HepG2 (cell line): ENCODE measurements around the gene CTSW. TPM values are rescaled to one million over a fixed set of nuclear protein-coding genes. Genes with fewer than 3 reads are reported as not detected.

Source experiments
- CBFB ChIP-seq: sonication (generic); formaldehyde crosslinking; IDR thresholded peaks from 2 replicates; pipeline ENCODE4 v1.4.0; 2020; ENCODE audit warnings: missing genetic modification reagents
- FOSL1 ChIP-seq: sonication (generic); formaldehyde crosslinking; IDR thresholded peaks from 2 replicates; pipeline ENCODE4 v1.9.0; 2021; ENCODE audit warnings: missing genetic modification reagents, borderline replicate concordance
- GATA4 ChIP-seq: sonication (generic); IDR thresholded peaks from 2 replicates; pipeline ENCODE4 v1.6.1; 2016; ENCODE audit warnings: antibody characterized with exemption, low read depth, borderline replicate concordance
- HOXA7 ChIP-seq: sonication (generic); formaldehyde crosslinking; IDR thresholded peaks from 2 replicates; pipeline ENCODE4 v1.8.1; 2022; ENCODE audit warnings: mild to moderate bottlenecking, missing genetic modification reagents, moderate library complexity
- HOXD1 ChIP-seq: sonication (generic); formaldehyde crosslinking; IDR thresholded peaks from 2 replicates; pipeline ENCODE4 v1.5.0; 2020; ENCODE audit warnings: missing genetic modification reagents
- JUNB ChIP-seq: sonication (generic); formaldehyde crosslinking; IDR thresholded peaks from 2 replicates; pipeline ENCODE4 v1.8.0; 2022; ENCODE audit warnings: missing genetic modification reagents, mild to moderate bottlenecking, borderline replicate concordance
- MAF1 ChIP-seq: sonication (generic); formaldehyde crosslinking; IDR thresholded peaks from 2 replicates; pipeline ENCODE4 v1.5.0; 2020; ENCODE audit warnings: missing genetic modification reagents, borderline replicate concordance
- NKX3-1 ChIP-seq: sonication (generic); formaldehyde crosslinking; IDR thresholded peaks from 2 replicates; pipeline ENCODE4 v1.5.0; 2020; ENCODE audit warnings: missing genetic modification reagents
- NPAS2 ChIP-seq: sonication (generic); formaldehyde crosslinking; IDR thresholded peaks from 2 replicates; pipeline ENCODE4 v1.8.0; 2022; ENCODE audit warnings: mild to moderate bottlenecking, missing genetic modification reagents, borderline replicate concordance
- NR2C2 ChIP-seq: sonication (generic); formaldehyde crosslinking; IDR thresholded peaks from 2 replicates; pipeline ENCODE4 v1.4.0; 2020; ENCODE audit warnings: missing genetic modification reagents, mild to moderate bottlenecking, moderate library complexity, borderline replicate concordance
- PCBP1 ChIP-seq: fragments of 200-400 bp; formaldehyde crosslinking; IDR thresholded peaks from 2 replicates; pipeline ENCODE4 v1.6.1; 2017; ENCODE audit warnings: mild to moderate bottlenecking, low read depth, low read length, borderline replicate concordance
- SMAD9 ChIP-seq: sonication (generic); formaldehyde crosslinking; IDR thresholded peaks from 2 replicates; pipeline ENCODE4 v1.5.1; 2020; ENCODE audit warnings: mild to moderate bottlenecking, missing genetic modification reagents
- SNAI1 ChIP-seq: sonication (generic); formaldehyde crosslinking; IDR thresholded peaks from 2 replicates; pipeline ENCODE4 v1.5.0; 2020; ENCODE audit warnings: mild to moderate bottlenecking, missing genetic modification reagents, borderline replicate concordance
- SRF ChIP-seq: IDR thresholded peaks from 2 replicates; pipeline ENCODE4 v1.6.1; 2011; ENCODE audit warnings: mild to moderate bottlenecking, low read depth, low read length, moderate library complexity
- SRY ChIP-seq: sonication (generic); formaldehyde crosslinking; IDR thresholded peaks from 2 replicates; pipeline ENCODE4 v1.8.0; 2022; ENCODE audit warnings: mild to moderate bottlenecking, missing genetic modification reagents
- ZBTB42 ChIP-seq: sonication (generic); formaldehyde crosslinking; IDR thresholded peaks from 2 replicates; pipeline ENCODE4 v1.5.0; 2020; ENCODE audit warnings: mild to moderate bottlenecking, missing genetic modification reagents
- ZBTB7A ChIP-seq: sonication (generic); formaldehyde crosslinking; IDR thresholded peaks from 2 replicates; pipeline ENCODE4 v1.8.0; 2022; ENCODE audit warnings: mild to moderate bottlenecking, missing genetic modification reagents
- ZC3H4 ChIP-seq: sonication (generic); formaldehyde crosslinking; IDR thresholded peaks from 2 replicates; pipeline ENCODE4 v1.4.0; 2020; ENCODE audit warnings: missing genetic modification reagents, borderline replicate concordance
- ZNF136 ChIP-seq: sonication (generic); formaldehyde crosslinking; IDR thresholded peaks from 2 replicates; pipeline ENCODE4 v1.8.1; 2022; ENCODE audit warnings: low read depth, mild to moderate bottlenecking, moderate library complexity, missing genetic modification reagents
- ZNF282 ChIP-seq: fragments of 450-650 bp; IDR thresholded peaks from 2 replicates; pipeline ENCODE4 v1.6.1; 2018; ENCODE audit not compliant: partially characterized antibody
- ZNF296 ChIP-seq: sonication (generic); formaldehyde crosslinking; conservative IDR thresholded peaks from 2 replicates; pipeline ENCODE4 v1.5.0; 2020; ENCODE audit warnings: mild to moderate bottlenecking, missing genetic modification reagents
- ZNF496 ChIP-seq: sonication (generic); formaldehyde crosslinking; IDR thresholded peaks from 2 replicates; pipeline ENCODE4 v1.8.1; 2023; ENCODE audit warnings: mild to moderate bottlenecking, moderate library complexity, missing genetic modification reagents; ENCODE audit not compliant: insufficient replicate concordance
- ZNF543 ChIP-seq: sonication (generic); formaldehyde crosslinking; IDR thresholded peaks from 2 replicates; pipeline ENCODE4 v1.4.0; 2020; ENCODE audit warnings: mild to moderate bottlenecking, missing genetic modification reagents
- ZNF570 ChIP-seq: sonication (generic); formaldehyde crosslinking; IDR thresholded peaks from 2 replicates; pipeline ENCODE4 v1.4.0; 2020; ENCODE audit warnings: mild to moderate bottlenecking, missing genetic modification reagents, borderline replicate concordance
- ZNF644 ChIP-seq: IDR thresholded peaks from 2 replicates; pipeline ENCODE4 v1.6.1; 2016; ENCODE audit warnings: low read depth
- ZNF703 ChIP-seq: sonication (generic); formaldehyde crosslinking; IDR thresholded peaks from 2 replicates; pipeline ENCODE4 v1.5.1; 2020; ENCODE audit warnings: missing genetic modification reagents, mild to moderate bottlenecking, moderate library complexity, borderline replicate concordance
- ZNF780A ChIP-seq: sonication (generic); formaldehyde crosslinking; IDR thresholded peaks from 2 replicates; pipeline ENCODE4 v1.8.0; 2022; ENCODE audit warnings: mild to moderate bottlenecking, missing genetic modification reagents, moderate library complexity
- ZNF816 ChIP-seq: sonication (generic); formaldehyde crosslinking; IDR thresholded peaks from 2 replicates; pipeline ENCODE4 v1.8.0; 2022; ENCODE audit warnings: missing genetic modification reagents, mild to moderate bottlenecking, borderline replicate concordance
- polyA plus RNA-seq, 8 experiments: library from polyadenylated mRNA; depleted of rRNA in 3 of 8; stranded (reverse) in 7 of 8; unstranded in 1 of 8; fragments of >200 nt; fragmentation: Illumina TruSeq in 4 of 8; extraction: Trizol in 4 of 8; gene quantifications; 2 replicates each; pipeline versions ENCODE4 v1.2.1 to v1.2.3, GENCODE V29; 2011 to 2016; ENCODE audit warnings: low read depth in 4 of 8, missing spikeins in 1 of 8, mixed read lengths in 1 of 8; ENCODE audit not compliant: insufficient read depth in 1 of 8
- total RNA-seq, 5 experiments: library from RNA; depleted of rRNA; stranded (reverse); fragments of >200 nt; fragmentation: Illumina TruSeq; extraction: Trizol; gene quantifications; 2 replicates each; pipeline ENCODE4 v1.2.3, GENCODE V29; 2016; ENCODE audit warnings: low read depth in 1 of 5
- TF ChIP-seq, protein P1 (sequence below): sonication (generic); formaldehyde crosslinking; IDR thresholded peaks from 2 replicates; pipeline ENCODE4 v1.8.1; 2022; ENCODE audit warnings: low read depth, mild to moderate bottlenecking, missing genetic modification reagents
- TF ChIP-seq, protein P2 (sequence below): sonication (generic); formaldehyde crosslinking; IDR thresholded peaks from 2 replicates; pipeline ENCODE4 v1.5.0; 2020; ENCODE audit warnings: missing genetic modification reagents

The CTSW gene
- total and polyA plus RNA-seq, 2 of the 13 experiments (the other 11 are each of a cell fraction or from before 2014, with no cell fraction given), result 0.09 TPM; not detected in 1

DNA sequence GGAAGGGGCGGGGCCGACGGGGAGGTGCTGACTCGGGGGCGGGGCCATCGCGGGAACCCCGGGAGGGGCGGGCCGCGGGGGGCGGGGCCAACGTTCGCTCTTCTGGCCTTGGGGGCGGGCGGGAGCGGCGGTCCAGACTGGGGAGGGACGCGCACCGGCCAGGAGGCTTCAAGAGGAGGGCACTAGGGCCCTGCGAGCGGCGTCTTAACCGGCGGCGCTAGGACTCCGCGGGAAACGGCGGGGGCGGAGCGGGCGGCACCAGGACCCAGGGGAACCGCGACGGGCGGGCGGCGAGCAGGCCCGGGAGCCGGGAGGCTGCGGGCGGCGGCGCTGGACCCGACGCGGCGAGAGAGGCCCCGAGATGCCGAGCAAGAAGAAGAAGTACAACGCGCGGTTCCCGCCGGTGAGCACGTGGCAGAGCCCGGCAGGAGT is 39.5 kb downstream of the CTSW start, which contains the start of gene DRAP1 (continued):
- TF ChIP-seq, protein P1, sequence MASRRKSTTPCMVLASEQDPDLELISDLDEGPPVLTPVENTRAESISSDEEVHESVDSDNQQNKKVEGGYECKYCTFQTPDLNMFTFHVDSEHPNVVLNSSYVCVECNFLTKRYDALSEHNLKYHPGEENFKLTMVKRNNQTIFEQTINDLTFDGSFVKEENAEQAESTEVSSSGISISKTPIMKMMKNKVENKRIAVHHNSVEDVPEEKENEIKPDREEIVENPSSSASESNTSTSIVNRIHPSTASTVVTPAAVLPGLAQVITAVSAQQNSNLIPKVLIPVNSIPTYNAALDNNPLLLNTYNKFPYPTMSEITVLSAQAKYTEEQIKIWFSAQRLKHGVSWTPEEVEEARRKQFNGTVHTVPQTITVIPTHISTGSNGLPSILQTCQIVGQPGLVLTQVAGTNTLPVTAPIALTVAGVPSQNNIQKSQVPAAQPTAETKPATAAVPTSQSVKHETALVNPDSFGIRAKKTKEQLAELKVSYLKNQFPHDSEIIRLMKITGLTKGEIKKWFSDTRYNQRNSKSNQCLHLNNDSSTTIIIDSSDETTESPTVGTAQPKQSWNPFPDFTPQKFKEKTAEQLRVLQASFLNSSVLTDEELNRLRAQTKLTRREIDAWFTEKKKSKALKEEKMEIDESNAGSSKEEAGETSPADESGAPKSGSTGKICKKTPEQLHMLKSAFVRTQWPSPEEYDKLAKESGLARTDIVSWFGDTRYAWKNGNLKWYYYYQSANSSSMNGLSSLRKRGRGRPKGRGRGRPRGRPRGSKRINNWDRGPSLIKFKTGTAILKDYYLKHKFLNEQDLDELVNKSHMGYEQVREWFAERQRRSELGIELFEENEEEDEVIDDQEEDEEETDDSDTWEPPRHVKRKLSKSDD (CRISPR knock-in tag), result no peak
- TF ChIP-seq FOSL1 (no peak), ZNF296 (CRISPR knock-in tag) (no peak), JUNB (CRISPR knock-in tag) (no peak), ZNF703 (CRISPR knock-in tag) (no peak), ZNF136 (CRISPR knock-in tag) (no peak), NPAS2 (CRISPR knock-in tag) (no peak), SRY (no peak), ZBTB7A (CRISPR knock-in tag) (no peak), SMAD9 (CRISPR knock-in tag) (no peak; the same call in 1 of the 2 replicates), ZNF780A (no peak), PCBP1 (0 out of 2 replicates have a peak, but pooled peaks have one; percentile 68), MAF1 (CRISPR knock-in tag) (peak; percentile 93; the same call in 1 of the 2 replicates), CBFB (CRISPR knock-in tag) (peak; percentile 91), ZC3H4 (CRISPR knock-in tag) (no peak), HOXD1 (CRISPR knock-in tag) (peak; percentile 60; the same call in 1 of the 2 replicates), NKX3-1 (CRISPR knock-in tag) (peak; percentile 55; the same call in 1 of the 2 replicates), GATA4 (no peak), HOXA7 (no peak), ZNF543 (CRISPR knock-in tag) (peak; percentile 81), NR2C2 (CRISPR knock-in tag) (peak; percentile 63), ZNF570 (CRISPR knock-in tag) (no peak), ZNF496 (CRISPR knock-in tag) (no peak), ZNF644 (CRISPR knock-in tag) (no peak), ZNF282 (no peak), ZBTB42 (no peak), ZNF816 (CRISPR knock-in tag) (no peak), SRF (peak; percentile 60; the same call in 1 of the 2 replicates), SNAI1 (CRISPR knock-in tag) (0 out of 2 replicates have a peak, but pooled peaks have one; percentile 24)
- TF ChIP-seq, protein P2, sequence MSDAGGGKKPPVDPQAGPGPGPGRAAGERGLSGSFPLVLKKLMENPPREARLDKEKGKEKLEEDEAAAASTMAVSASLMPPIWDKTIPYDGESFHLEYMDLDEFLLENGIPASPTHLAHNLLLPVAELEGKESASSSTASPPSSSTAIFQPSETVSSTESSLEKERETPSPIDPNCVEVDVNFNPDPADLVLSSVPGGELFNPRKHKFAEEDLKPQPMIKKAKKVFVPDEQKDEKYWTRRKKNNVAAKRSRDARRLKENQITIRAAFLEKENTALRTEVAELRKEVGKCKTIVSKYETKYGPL (CRISPR knock-in tag), result no peak
